Stimulated activated naive CD8-positive, alpha-beta T cell treated with anti-CD3 and anti-CD28 coated beads, Interleukin-15, Interleukin-2, amounts not matched to agents 100 ng/mL and 50 ng/mL, for 24 hours (primary cell): Measurements from ENCODE around the gene RTP2.

Experiments used
- H3K27ac Mint-ChIP-seq: one replicate; pipeline ENCODE4 v1.8.0; 2021; ENCODE audit warnings: mild to moderate bottlenecking, mixed read lengths
- H3K27me3 Mint-ChIP-seq: one replicate; pipeline ENCODE4 v1.8.0; 2021; ENCODE audit warnings: mixed read lengths
- H3K36me3 Mint-ChIP-seq: one replicate; pipeline ENCODE4 v1.8.0; 2021; ENCODE audit warnings: low read depth, mixed read lengths
- H3K4me1 Mint-ChIP-seq: one replicate; pipeline ENCODE4 v1.8.0; 2021; ENCODE audit warnings: low read depth, mixed read lengths
- H3K4me3 Mint-ChIP-seq: one replicate; pipeline ENCODE4 v1.8.0; 2021; ENCODE audit warnings: mild to moderate bottlenecking, mixed read lengths
- H3K9me3 Mint-ChIP-seq: one replicate; pipeline ENCODE4 v1.8.0; 2021; ENCODE audit warnings: mixed read lengths

RTP2 gene

DNA sequence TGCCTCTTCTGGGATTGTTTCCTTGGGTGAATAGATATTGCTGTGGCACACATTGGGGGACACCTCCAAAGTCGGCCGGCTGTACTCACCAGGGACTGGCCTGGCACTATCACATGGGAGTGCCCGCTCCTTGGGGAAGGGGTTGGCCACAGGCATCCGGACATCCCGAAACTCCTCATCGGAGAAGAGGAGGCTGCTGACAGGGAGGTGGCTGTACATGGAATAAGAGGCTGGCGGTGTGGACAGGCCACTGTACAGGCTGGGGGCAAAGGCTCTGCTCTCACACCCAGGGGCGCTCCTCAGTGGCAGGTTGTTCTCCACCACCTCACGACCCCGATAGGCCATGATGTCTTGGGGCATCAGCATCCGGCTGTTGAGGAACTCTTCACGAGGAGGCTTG lies 27.2 kb upstream of the RTP2 start:
- H3K27me3 Mint-ChIP-seq, result no peaks in the 10 kb centered on the region
- no peak overlapping the region for H3K27ac Mint-ChIP-seq
- H3K9me3 Mint-ChIP-seq, result no peaks in the 10 kb centered on the region
- no peak overlapping the region for H3K4me3 Mint-ChIP-seq
- H3K4me1 Mint-ChIP-seq, result no peaks in the 10 kb centered on the region
- peaks cover 69% of the 10 kb centered on the region for H3K36me3 Mint-ChIP-seq

DNA sequence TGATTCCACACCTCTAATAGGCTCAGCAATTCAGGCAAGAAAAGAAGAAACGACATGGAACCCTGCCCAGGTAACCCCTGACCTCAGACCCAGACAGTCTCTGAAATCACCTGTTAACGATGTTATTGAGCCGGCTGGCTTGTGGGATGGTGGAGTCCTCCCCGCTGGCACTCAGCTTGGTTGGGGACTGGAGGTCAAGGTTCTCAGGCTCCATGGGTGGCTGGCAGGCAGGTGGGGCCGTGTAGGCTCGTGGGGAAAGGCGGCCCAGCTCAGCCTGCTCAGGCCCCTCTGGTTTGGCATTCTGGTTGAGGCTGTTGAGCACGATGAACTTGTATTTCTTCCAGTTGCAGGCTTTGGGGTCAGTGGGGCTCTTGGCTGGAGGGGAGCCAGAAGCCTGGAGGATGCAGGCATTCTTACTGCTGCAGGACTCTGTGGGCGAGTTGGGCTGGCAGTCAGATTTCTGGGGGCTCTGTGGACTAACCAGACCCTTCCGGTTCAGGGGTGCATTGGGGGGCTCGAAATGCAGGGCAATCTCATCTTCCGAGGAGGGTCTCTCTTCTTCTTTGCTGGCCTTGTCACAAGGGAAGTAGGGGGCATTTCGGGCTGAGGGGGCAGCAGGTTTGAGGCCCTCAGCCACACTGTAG lies 26.7 kb upstream of the RTP2 start:
- Mint-ChIP-seq H3K27ac (no peak overlapping the region), H3K36me3 (peaks cover 74% of the 10 kb centered on the region), H3K9me3 (no peaks in the 10 kb centered on the region), H3K27me3 (no peaks in the 10 kb centered on the region), H3K4me3 (no peak overlapping the region), H3K4me1 (no peaks in the 10 kb centered on the region)

DNA sequence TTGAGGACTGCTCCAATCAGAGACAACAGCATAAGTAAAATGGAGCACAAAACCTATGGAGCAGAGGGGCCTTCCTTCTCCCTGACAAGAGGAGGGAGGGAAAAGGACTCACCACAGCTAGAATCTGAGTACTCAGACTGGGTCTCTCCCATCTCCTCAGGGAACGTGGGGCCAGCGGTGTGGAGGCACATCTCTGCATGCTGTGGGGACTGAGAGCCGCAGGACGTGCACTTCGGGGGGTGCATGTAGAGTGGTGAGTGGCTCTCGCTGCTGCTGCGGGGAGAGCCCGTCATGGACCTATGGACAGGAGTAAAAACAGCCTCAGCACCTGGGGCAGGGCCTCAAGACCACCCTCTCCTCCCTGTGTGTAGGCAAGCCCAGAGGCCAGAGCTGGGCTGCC lies 25.9 kb upstream of the RTP2 start:
- Mint-ChIP-seq H3K27ac (no peak overlapping the region), H3K36me3 (peaks cover 82% of the 10 kb centered on the region), H3K4me1 (no peaks in the 10 kb centered on the region)

DNA sequence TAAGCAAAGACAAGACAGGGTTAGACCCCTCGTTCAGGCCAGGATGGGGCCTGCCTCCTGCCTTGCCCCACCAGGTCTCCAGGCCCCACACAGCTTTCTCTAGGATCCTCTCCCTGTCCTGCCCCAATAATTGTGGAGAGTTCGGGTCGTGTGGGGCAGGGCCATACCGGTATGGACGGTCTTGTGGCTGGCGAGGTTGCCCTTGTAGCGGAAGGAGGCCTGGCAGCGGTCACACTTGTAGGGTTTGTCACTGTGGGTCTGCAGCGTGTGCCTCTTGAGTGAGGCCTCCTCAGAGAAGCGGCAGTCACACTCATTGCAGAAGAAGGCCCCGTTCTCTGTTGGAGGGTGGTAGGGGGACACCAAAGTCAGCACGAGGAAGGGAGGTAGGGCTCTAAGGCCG lies 24.2 kb upstream of the RTP2 start:
- no peaks in the 10 kb centered on the region for H3K27me3 Mint-ChIP-seq
- H3K36me3 Mint-ChIP-seq, result peaks cover 87% of the 10 kb centered on the region
- no peak overlapping the region for H3K27ac Mint-ChIP-seq
- no peaks in the 10 kb centered on the region for H3K9me3 Mint-ChIP-seq
- H3K4me1 Mint-ChIP-seq, result no peaks in the 10 kb centered on the region
- no peak overlapping the region for H3K4me3 Mint-ChIP-seq

More for the DNA sequence above, 25.9 kb upstream of the RTP2 start:
- no peak overlapping the region for H3K4me3 Mint-ChIP-seq
- no peaks in the 10 kb centered on the region for H3K9me3 Mint-ChIP-seq
- no peaks in the 10 kb centered on the region for H3K27me3 Mint-ChIP-seq

DNA sequence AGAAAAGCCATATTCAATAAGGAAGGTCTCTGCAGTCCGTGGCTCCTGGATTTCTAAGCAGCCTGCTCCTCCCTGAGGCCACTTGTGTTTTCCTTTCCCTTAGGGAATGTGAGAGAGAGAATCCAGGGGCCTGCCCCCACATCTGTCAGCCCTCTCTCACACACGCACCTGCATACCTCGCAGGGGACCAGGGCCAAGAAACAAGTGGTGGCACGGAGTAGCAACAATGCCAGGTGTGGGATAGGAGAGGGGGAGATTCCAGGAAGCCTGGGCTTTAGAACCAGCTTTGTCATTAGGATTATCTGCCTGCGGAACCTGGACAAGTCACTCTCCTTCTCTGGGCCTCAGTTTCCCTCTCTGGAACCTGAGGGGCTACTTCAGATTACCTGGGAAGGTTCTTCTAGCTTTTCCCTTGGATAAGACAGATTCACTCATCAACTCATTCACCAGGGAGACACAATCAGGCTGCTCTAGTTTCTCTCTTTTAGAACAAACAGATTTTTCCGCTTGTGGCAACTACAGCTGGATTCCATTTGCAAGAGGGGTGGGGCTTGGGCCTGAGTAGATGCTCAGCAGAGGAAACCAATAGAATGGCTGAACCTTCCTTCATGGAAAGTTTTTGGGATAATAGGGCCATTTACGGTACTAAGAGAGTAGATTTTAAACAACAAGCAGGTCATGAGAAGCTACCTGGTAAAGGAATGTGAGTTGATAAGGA lies 23.5 kb upstream of the RTP2 start:
- H3K27me3 Mint-ChIP-seq, result no peaks in the 10 kb centered on the region
- H3K27ac Mint-ChIP-seq, result no peak overlapping the region

DNA sequence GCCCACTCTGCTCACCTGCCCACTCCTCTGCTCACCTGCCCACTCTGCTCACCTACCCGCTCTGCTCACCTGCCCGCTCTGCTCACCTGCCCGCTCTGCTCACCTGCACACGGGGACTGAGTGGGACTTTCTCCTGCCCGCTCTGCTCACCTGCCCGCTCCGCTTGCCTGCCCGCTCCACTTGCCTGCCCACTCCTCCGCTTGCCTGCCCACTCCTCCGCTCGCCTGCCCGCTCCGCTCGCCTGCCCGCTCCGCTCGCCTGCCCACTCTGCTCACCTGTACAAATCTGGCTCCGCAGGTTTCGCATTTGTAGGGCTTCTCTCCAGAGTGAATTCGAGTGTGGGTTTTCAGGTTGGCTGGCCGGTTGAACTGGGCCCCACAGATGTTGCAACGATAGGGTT lies 22.9 kb upstream of the RTP2 start:
- Mint-ChIP-seq H3K36me3 (peaks cover 80% of the 10 kb centered on the region), H3K4me1 (no peaks in the 10 kb centered on the region), H3K27ac (no peak overlapping the region), H3K9me3 (no peaks in the 10 kb centered on the region), H3K4me3 (no peak overlapping the region), H3K27me3 (no peaks in the 10 kb centered on the region)

More for the DNA sequence above, 23.5 kb upstream of the RTP2 start:
- no peak overlapping the region for H3K4me3 Mint-ChIP-seq
- peaks cover 80% of the 10 kb centered on the region for H3K36me3 Mint-ChIP-seq
- H3K4me1 Mint-ChIP-seq, result no peaks in the 10 kb centered on the region
- no peaks in the 10 kb centered on the region for H3K9me3 Mint-ChIP-seq

DNA sequence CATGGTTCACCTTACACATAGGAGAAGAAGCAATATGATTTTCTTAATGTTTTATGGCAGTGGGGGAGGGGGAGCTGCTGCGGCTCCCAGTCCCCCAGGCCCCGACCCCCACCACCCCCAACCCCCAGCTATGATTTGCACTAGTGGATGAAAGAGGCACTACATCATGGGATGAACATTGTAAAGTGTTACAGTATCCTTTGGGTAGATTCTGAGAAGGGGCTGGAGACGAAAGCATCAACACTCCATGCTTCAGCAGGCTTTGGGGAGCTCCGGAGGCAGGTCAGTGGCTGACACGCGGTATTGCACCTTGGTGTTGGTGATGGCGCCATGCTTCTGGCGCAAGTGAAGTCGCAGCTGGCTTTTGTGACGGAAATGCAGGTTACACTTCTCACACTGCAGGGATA lies 19.9 kb upstream of the RTP2 start:
- H3K27ac Mint-ChIP-seq, result no peak overlapping the region
- peaks cover 51% of the 10 kb centered on the region for H3K36me3 Mint-ChIP-seq
- no peaks in the 10 kb centered on the region for H3K27me3 Mint-ChIP-seq
- no peaks in the 10 kb centered on the region for H3K4me1 Mint-ChIP-seq
- H3K9me3 Mint-ChIP-seq, result no peaks in the 10 kb centered on the region
- H3K4me3 Mint-ChIP-seq, result no peak overlapping the region

DNA sequence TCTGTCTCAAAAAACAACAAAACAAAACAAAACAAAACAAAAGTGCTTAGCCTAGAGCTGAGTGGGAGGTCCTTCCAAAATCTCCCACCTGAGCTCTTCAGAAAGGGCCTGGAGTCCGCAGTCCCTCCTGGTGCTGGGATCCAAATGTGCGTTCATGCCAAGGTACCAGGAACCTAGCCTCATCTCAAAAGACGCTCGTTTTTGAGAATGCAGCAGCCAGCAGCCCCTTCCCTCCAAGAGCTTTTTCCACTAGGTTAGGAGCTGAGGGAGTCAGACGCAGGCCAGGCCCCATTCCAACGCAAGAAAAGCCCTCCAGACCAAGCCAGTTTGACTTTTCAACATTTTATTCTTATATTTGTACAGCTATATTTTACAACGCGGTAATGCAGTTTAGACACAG lies 18.7 kb upstream of the RTP2 start:
- no peaks in the 10 kb centered on the region for H3K27me3 Mint-ChIP-seq
- no peak overlapping the region for H3K4me3 Mint-ChIP-seq
- H3K27ac Mint-ChIP-seq, result no peak overlapping the region
- no peaks in the 10 kb centered on the region for H3K9me3 Mint-ChIP-seq
- H3K4me1 Mint-ChIP-seq, result no peaks in the 10 kb centered on the region
- H3K36me3 Mint-ChIP-seq, result peaks cover 40% of the 10 kb centered on the region

DNA sequence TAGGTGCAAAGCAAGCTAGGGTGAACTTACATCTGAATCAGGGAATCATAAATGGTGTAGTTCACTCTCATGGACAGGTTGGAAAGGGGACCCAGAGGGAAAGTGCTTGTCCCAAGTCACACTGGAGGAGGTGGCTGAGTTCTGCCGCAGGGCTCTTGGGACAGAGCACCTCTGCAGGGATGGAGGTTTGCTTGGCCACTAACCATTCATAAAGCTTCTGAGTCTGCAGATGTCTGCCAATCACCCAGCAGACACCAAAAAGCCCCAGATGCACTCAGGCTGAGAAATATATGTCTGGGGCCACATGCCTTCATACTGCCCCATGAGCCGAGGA lies 17.9 kb upstream of the RTP2 start:
- Mint-ChIP-seq H3K4me3 (no peak overlapping the region), H3K27me3 (no peaks in the 10 kb centered on the region), H3K36me3 (peaks cover 36% of the 10 kb centered on the region), H3K4me1 (no peaks in the 10 kb centered on the region), H3K9me3 (no peaks in the 10 kb centered on the region), H3K27ac (no peak overlapping the region)

DNA sequence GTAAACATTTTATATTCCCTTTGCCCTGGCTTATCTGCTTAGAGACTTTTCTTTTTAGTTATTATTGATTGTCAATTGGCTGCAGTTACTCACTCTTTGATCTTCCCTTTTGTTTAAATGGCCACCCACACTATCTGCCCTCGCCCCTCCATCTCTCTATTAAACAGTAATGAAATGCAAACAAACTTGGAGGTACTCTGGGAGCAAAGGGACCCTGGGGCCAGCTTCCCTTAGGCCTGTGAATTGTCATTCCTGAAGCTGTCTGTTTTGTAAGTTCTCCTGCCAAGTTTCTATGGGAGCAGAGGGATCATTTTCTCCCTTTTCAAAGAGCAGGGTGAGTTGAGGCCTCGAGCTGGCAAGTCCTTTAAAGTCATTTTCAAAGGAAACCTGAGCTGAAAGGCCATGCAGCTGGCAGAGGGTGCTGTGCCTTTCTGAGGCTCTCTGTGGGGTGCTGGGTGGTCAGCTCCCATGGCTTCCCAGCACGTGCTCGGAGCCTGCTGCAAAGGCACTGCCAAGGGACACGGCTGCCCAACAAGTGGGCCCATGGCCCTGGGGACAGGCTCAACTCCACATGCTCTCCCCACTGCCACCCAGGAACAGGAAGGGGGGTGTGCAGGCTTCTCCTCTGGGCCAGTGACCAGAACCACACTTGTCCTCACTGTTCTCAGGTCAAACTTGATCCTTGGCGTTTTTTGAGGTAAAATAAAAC lies 17.4 kb upstream of the RTP2 start:
- Mint-ChIP-seq H3K27me3 (no peaks in the 10 kb centered on the region), H3K27ac (no peak overlapping the region), H3K9me3 (no peaks in the 10 kb centered on the region), H3K4me3 (no peak overlapping the region), H3K4me1 (no peaks in the 10 kb centered on the region), H3K36me3 (peaks cover 33% of the 10 kb centered on the region)

DNA sequence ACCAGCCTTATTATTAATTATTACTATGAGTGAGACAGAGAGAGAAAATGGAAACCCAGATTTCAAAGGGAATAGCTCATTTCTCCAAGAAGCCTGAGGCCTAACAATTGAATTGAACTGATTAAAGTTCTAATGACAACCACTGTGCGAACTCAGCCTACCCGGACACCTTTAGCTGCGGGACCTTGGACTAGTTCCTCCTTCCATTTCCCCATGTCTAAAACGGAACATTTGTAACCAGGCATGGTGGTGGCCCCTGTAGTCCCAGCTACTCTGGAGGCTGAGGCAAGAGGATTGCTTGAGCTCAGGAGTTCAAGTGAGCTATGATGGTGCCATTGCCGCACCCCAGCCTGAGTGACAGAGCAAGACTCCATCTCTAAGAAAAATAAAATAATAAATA lies 16.4 kb upstream of the RTP2 start:
- H3K4me3 Mint-ChIP-seq, result no peak overlapping the region
- H3K27me3 Mint-ChIP-seq, result peaks cover 3% of the 10 kb centered on the region
- H3K27ac Mint-ChIP-seq, result no peak overlapping the region
- H3K4me1 Mint-ChIP-seq, result peaks cover 5% of the 10 kb centered on the region
- peaks cover 23% of the 10 kb centered on the region for H3K36me3 Mint-ChIP-seq
- H3K9me3 Mint-ChIP-seq, result no peaks in the 10 kb centered on the region

DNA sequence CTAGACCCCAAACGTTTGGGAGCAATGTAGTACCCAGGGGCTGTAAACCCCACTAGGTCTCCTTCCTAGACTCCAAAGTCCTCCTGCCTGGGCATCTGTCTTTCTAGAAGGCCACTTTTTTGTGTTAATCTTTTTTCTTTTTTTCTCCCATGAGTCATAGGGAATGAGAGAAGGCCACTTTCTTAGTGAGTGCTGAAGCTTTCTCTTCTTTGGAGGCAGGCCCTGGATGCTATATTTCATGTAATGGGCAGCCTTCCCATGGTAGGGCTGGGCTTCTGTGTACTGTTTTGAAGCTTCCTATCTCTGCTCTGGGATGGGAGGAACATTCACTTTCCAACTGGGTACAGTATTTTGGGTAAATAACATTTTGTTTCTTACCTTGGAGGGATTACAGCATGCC lies 15.2 kb upstream of the RTP2 start:
- peaks cover 3% of the 10 kb centered on the region for H3K27me3 Mint-ChIP-seq
- H3K27ac Mint-ChIP-seq, result no peak overlapping the region
- H3K4me3 Mint-ChIP-seq, result no peak overlapping the region
- peaks cover 12% of the 10 kb centered on the region for H3K36me3 Mint-ChIP-seq
- H3K4me1 Mint-ChIP-seq, result peaks cover 5% of the 10 kb centered on the region
- H3K9me3 Mint-ChIP-seq, result no peaks in the 10 kb centered on the region

DNA sequence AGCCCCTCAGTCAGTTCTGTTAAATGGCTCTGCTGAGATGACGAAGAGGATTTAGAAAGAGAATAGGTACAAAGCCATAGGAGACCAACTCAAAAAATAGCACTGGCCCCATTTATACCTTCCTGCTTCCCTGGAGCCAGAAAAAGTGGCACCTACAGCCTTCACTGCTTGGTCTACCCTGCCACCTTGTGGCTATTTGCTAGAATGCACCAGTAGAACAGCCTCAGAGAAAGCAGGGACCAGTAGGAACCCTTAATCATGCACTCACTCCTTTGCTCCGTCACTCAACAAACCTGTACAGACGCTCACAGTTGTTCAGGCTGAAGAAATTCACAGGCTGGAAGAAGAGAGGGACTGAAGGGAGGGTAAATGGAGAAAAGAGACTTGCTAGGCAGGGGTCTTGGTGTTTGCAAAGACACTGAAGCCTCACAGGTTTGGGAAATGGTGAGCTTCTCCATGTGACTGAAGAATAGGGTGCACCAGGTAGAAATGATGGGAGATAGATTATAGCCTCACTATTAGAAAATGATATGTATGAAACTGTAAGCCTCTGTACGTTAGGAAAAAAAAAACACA lies 12.1 kb upstream of the RTP2 start:
- Mint-ChIP-seq H3K9me3 (no peaks in the 10 kb centered on the region), H3K4me1 (peaks cover 5% of the 10 kb centered on the region), H3K4me3 (no peak overlapping the region), H3K36me3 (no peaks in the 10 kb centered on the region), H3K27ac (no peak overlapping the region), H3K27me3 (peaks cover 3% of the 10 kb centered on the region)

DNA sequence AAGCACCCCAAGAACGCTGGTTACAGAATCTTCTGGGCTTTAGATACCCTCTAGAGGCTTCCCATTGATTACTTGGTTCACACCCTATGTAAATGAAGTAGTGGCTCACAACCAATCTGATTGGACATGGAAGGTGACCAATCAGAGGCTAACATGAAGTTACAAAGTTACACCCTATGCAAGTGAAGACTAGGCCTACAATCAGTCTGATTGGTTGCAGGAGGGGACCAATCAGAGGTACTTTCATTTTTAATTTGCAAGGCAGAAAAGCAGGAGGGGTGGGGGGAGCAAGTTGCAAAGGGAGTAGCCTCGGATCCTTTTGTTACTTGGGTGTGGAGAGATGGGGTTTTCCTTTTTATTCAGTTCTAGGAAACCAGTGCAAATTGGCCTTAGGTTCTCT lies 11.1 kb upstream of the RTP2 start:
- H3K27ac Mint-ChIP-seq, result no peak overlapping the region
- no peak overlapping the region for H3K4me3 Mint-ChIP-seq
- H3K9me3 Mint-ChIP-seq, result no peaks in the 10 kb centered on the region
- peaks cover 5% of the 10 kb centered on the region for H3K4me1 Mint-ChIP-seq
- no peaks in the 10 kb centered on the region for H3K36me3 Mint-ChIP-seq
- H3K27me3 Mint-ChIP-seq, result peaks cover 3% of the 10 kb centered on the region

DNA sequence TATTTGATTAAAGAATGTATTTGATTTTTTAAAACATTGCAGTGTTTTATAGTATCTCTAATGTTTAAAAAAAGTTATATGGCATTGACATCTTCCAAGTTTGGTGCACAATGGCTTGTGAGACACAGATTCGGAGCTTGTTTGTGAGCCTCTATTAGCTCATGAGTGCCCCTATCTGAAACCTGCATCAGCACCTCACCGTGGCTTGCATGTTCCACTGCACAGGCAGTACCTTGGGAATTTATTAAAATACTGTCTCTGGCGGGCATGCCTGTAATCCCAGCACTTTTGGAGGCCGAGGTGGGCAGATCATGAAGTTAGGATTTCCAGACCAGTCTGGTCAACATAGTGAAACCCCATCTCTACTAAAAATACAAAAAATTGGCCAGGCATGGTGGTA lies 6.8 kb upstream of the RTP2 start:
- H3K4me3 Mint-ChIP-seq, result no peak overlapping the region
- H3K4me1 Mint-ChIP-seq, result peaks cover 3% of the 10 kb centered on the region
- no peak overlapping the region for H3K27ac Mint-ChIP-seq
- H3K36me3 Mint-ChIP-seq, result no peaks in the 10 kb centered on the region
- H3K27me3 Mint-ChIP-seq, result no peaks in the 10 kb centered on the region
- no peaks in the 10 kb centered on the region for H3K9me3 Mint-ChIP-seq
